Tibial nerve (tissue), 4 donors: ENCODE results near the gene THUMPD2. TPM values are rescaled to one million over a fixed set of nuclear protein-coding genes. Genes with fewer than 3 reads are reported as not detected.

Experiments used
- DNase-seq, 2 donors: peaks; one replicate each; pipeline ENCODE4 v3.0.0-alpha.2; 2019; ENCODE audit warnings: low spot score in 2 of 2
- H3K27ac ChIP-seq, 4 donors: fragments of 200-600 bp; sonication (generic) in 3 of 4; one replicate each; pipeline ENCODE4 v1.5.1; 2017 to 2019; ENCODE audit warnings: mild to moderate bottlenecking in 1 of 4
- H3K27me3 ChIP-seq, 2 donors: fragments of 200-600 bp; sonication (generic) in 1 of 2; one replicate each; pipeline versions ENCODE4 v1.5.1 to v1.6.0; 2017 to 2019
- H3K36me3 ChIP-seq, 3 donors: fragments of 200-600 bp; sonication (generic); one replicate each; pipeline ENCODE4 v1.5.1; 2018 to 2019
- H3K4me1 ChIP-seq, 4 donors: fragments of 200-600 bp; sonication (generic) in 3 of 4; one replicate each; pipeline ENCODE4 v1.5.1; 2017 to 2019
- H3K4me3 ChIP-seq, 4 donors: fragments of 200-600 bp; sonication (generic) in 3 of 4; one replicate each; pipeline ENCODE4 v1.5.1; 2017 to 2019; ENCODE audit warnings: mild to moderate bottlenecking in 1 of 4, moderate library complexity in 1 of 4
- H3K9me3 ChIP-seq, 4 donors: fragments of 200-600 bp; sonication (generic) in 3 of 4; one replicate each; pipeline ENCODE4 v1.5.1; 2017 to 2019
- CTCF ChIP-seq, 5 experiments: fragments of 200-600 bp in 3 of 5; fragments of 450-650 bp in 2 of 5; sonication (generic) in 3 of 5; IDR thresholded peaks; one replicate each; pipeline ENCODE4 v1.5.1; 2016 to 2019; ENCODE audit warnings: antibody characterized with exemption in 5 of 5, mild to moderate bottlenecking in 3 of 5, moderate library complexity in 2 of 5
- EP300 ChIP-seq, 2 donors: sonication (generic); formaldehyde crosslinking; IDR thresholded peaks; one replicate each; pipeline ENCODE4 v1.6.1; 2017; ENCODE audit warnings: antibody characterized with exemption in 2 of 2, mild to moderate bottlenecking in 1 of 2
- POLR2A ChIP-seq, 2 donors: fragments of 450-650 bp; IDR thresholded peaks; one replicate each; pipeline ENCODE4 v1.6.1; 2017; ENCODE audit warnings: antibody characterized with exemption in 2 of 2, mild to moderate bottlenecking in 2 of 2, moderate library complexity in 2 of 2
- WGBS, 2 donors: methylation state at CpG; one replicate each; pipeline ENCODE4 v1.1.5; 2018; 5-methylcytosine and 5-hydroxymethylcytosine counted together
- total RNA-seq, 4 donors: library from RNA; depleted of rRNA; stranded (reverse); fragments of >200 nt; gene quantifications; one replicate each; pipeline ENCODE4 v1.1.0, GENCODE V29; 2016

THUMPD2 gene
- total RNA-seq, 4 donors from 2014 or later = 12.0 to 23.7 (median 16.1) TPM

DNA sequence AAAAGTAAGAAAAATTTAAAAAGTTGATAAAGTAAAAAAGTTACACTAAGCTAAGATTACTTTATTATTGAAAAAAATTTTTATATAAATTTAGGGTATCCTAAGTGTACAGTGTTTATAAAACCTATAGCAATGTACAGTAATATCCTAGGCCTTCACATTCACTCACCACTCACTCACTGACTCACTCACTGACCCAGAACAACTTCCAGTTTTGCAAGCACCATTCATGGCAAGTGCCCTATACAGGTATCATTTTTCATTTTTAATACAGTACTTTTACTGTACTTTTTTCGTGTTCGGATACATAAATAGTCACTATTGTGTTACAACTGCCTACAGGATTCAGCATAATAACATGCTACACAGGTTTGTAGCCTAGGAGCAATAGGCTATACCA is 8.9 kb upstream of the THUMPD2 start:
- H3K36me3 ChIP-seq = no peaks in the 10 kb centered on the region
- peaks cover 0 to 13% (median 0%) of the 10 kb centered on the region in 4 donors for H3K9me3 ChIP-seq
- no peaks in the 10 kb centered on the region for H3K27me3 ChIP-seq
- no peak overlapping the region for H3K27ac ChIP-seq
- DNase-seq = no peak
- no peaks in the 10 kb centered on the region for H3K4me1 ChIP-seq
- 84 to 88% methylated on average over 2 of the region's 2 CpGs for WGBS, 2 donors
- TF ChIP-seq EP300 (IDR thresholded peaks at IDR 0.05) (no peak), CTCF (IDR thresholded peaks at IDR 0.05) (no peak), POLR2A (IDR thresholded peaks at IDR 0.05) (no peak)
- no peak overlapping the region for H3K4me3 ChIP-seq

DNA sequence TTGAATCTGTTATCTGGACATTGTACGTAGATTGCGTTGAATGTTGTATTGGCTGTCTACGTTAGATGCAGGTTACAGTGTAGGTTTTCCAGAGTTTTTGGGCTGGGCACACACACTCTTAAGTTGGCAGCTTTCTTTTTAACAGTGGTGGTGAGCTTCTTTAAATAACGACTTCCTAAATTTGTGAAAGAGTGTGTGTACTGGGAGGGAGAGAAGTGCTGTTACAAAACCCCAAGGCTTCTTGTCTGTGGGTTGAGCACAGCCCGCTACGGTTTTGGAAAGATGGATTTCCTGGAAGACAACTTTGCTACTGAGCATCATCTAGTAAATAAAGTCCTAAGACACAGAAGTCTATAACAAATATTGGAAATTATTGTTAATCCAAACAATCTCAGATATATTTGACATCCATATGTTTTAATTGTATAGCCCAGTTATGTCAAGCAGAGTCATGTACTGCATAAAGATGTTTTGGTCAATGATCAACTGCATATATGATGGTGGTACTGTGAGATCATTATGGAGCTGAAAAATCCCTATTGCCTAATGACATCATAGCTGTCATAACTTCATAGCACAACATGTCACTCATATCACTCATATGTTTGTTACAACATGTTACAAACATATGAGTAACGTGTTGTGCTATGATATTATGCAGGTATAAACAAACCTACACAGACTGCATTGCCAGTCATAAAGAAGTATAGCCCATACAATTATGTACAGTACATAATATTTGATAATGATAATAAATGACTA is 7.9 kb upstream of the THUMPD2 start:
- WGBS, 2 donors = 85 to 88% methylated on average over 7 of the region's 7 CpGs
- TF ChIP-seq POLR2A (IDR thresholded peaks at IDR 0.05) (no peak), EP300 (IDR thresholded peaks at IDR 0.05) (no peak), CTCF (IDR thresholded peaks at IDR 0.05) (no peak)
- Histone ChIP-seq H3K9me3 (peaks cover 0 to 13% (median 0%) of the 10 kb centered on the region in 4 donors), H3K4me1 (peaks cover 0 to 2% (median 0%) of the 10 kb centered on the region in 4 donors), H3K27ac (no peak overlapping the region), H3K4me3 (no peak overlapping the region), H3K27me3 (no peaks in the 10 kb centered on the region), H3K36me3 (no peaks in the 10 kb centered on the region)
- no peak for DNase-seq

DNA sequence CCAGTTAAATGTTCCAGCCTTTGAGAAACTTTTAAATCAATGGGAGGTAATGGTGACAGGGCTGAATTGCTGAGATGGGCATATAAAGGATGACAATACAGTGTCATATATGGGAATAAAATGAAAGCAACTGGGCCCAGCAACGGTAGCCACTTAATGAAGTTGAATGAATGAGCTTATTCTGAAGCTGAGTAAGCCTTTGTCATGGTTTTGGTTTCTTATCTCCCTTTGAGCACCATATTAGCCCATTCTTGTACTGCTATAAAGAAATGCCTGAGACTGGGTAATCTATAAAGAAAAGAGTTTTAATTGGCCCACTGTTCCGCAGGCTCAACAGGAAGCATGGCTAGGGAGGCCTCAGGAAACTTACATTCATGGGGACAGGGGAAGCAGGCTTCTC is 3.5 kb upstream of the THUMPD2 start:
- Histone ChIP-seq H3K9me3 (no peaks in the 10 kb centered on the region), H3K27me3 (no peaks in the 10 kb centered on the region), H3K27ac (no peak overlapping the region), H3K36me3 (no peaks in the 10 kb centered on the region), H3K4me1 (peaks cover 0 to 32% (median 4%) of the 10 kb centered on the region in 4 donors), H3K4me3 (no peak overlapping the region)
- TF ChIP-seq EP300 (IDR thresholded peaks at IDR 0.05) (no peak), POLR2A (IDR thresholded peaks at IDR 0.05) (no peak), CTCF (IDR thresholded peaks at IDR 0.05) (no peak)
- 82 to 94% methylated on average over 2 of the region's 2 CpGs for WGBS, 2 donors
- no peak for DNase-seq

DNA sequence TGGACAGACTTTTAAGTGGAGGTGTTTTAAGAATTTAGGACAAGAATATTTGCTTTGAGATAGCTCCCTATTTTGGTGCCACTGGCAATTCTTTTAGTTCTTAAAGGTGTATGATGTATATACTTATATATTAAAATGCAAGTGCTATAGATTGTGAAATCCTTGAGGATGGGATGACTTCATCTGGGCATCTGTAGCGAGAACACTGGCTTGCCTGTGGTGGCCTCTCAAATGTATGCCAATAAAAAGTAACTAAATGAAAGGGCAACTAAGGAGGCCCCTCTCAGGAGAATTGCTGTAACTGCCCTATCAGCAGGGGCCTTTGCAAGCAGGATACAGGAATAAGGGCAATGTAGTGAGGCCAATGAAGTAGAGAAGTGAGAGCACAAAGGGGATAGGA is 2.6 kb upstream of the THUMPD2 start:
- Histone ChIP-seq H3K27ac (peak overlapping the region in 1 of 4 donors; percentile 91), H3K27me3 (no peaks in the 10 kb centered on the region), H3K4me1 (peaks cover 0 to 41% (median 9%) of the 10 kb centered on the region in 4 donors), H3K4me3 (peak overlapping the region in 1 of 4 donors; percentile 27), H3K9me3 (no peaks in the 10 kb centered on the region), H3K36me3 (no peaks in the 10 kb centered on the region)
- TF ChIP-seq EP300 (IDR thresholded peaks at IDR 0.05) (no peak), POLR2A (IDR thresholded peaks at IDR 0.05) (no peak), CTCF (IDR thresholded peaks at IDR 0.05) (no peak)
- no peak for DNase-seq
- WGBS, 2 donors = 52 to 59% methylated on average over 1 of the region's 1 CpG

DNA sequence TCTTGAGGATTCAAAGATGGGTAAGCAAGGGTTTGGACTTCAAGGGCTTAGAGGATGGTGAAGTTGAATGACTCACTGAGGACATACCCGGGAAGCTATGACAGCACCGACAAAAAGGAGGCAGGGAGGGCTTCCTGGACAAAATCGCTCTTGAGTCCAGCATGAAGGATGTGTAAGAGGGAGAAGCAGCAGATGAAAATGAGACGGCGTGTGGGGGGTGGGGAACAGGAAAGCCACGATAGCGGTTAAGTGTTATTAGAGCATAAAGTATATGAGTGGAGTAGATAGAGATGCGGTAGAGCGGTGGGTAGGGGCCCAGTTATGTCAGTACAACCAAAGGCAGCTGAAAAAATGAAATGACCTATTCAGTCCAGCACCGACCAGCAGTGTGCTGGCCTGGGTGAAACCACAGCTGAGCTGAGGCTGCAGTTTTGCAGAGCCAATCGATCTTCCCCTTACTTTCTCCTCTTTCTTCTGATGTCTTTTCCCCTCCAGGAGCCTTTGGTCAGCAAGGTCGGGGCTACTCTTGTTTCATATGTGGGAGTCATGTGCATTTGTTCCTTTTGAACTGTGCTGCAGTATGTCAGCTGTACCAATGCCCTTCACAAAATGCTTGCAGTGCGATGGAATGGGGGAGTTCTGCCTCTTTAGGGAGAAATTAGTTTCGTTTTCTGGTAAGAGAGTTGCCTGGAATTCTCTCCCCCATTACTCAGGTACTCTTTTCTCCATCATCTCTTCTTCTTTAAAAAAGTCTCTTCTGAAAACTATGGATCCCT is 2.0 kb upstream of the THUMPD2 start:
- TF ChIP-seq EP300 (IDR thresholded peaks at IDR 0.05) (no peak), POLR2A (IDR thresholded peaks at IDR 0.05) (no peak), CTCF (IDR thresholded peaks at IDR 0.05) (no peak)
- no peak for DNase-seq
- 44 to 47% methylated on average over 14 of the region's 14 CpGs for WGBS, 2 donors
- Histone ChIP-seq H3K27ac (peak overlapping the region in 2 of 4 donors; percentile 15 to 91), H3K4me3 (peak overlapping the region in 2 of 4 donors; percentile 16 to 27), H3K27me3 (no peaks in the 10 kb centered on the region), H3K9me3 (no peaks in the 10 kb centered on the region), H3K36me3 (no peaks in the 10 kb centered on the region), H3K4me1 (peaks cover 0 to 42% (median 9%) of the 10 kb centered on the region in 4 donors)
